Mesodermal cell (in vitro differentiated cells): ENCODE data around the gene DPYSL3.

Source experiments
- H3K27ac ChIP-seq: 2 replicates; pipeline ENCODE4 v1.7.0; 2013; ENCODE audit warnings: mild to moderate bottlenecking, low read depth, low read length, moderate library complexity; ENCODE audit not compliant: severe bottlenecking
- H3K36me3 ChIP-seq: 2 replicates; pipeline ENCODE4 v1.7.1; 2013; ENCODE audit warnings: mild to moderate bottlenecking, low read length, moderate library complexity; ENCODE audit not compliant: control insufficient read depth, insufficient read depth
- H3K4me1 ChIP-seq: one replicate; pipeline ENCODE4 v1.7.1; 2013; ENCODE audit warnings: mild to moderate bottlenecking, low read length; ENCODE audit not compliant: insufficient read depth, control insufficient read depth, poor library complexity, severe bottlenecking
- H3K4me3 ChIP-seq: 2 replicates; pipeline ENCODE4 v1.7.0; 2013; ENCODE audit warnings: low read length, control low read depth, mild to moderate bottlenecking; ENCODE audit not compliant: insufficient read depth, poor library complexity, severe bottlenecking; ENCODE audit errors: extremely low read depth
- H3K9me3 ChIP-seq: 2 replicates; pipeline ENCODE4 v1.7.1; 2013; ENCODE audit warnings: mild to moderate bottlenecking, low read length, moderate library complexity; ENCODE audit not compliant: control insufficient read depth
- WGBS, 2 experiments: methylation state at CpG; one replicate each; pipeline ENCODE4 v1.1.5; 2013; ENCODE audit warnings: missing lambda C conversion rate in 2 of 2; ENCODE audit not compliant: insufficient coverage in 2 of 2; 5-methylcytosine and 5-hydroxymethylcytosine counted together

Gene DPYSL3

DNA sequence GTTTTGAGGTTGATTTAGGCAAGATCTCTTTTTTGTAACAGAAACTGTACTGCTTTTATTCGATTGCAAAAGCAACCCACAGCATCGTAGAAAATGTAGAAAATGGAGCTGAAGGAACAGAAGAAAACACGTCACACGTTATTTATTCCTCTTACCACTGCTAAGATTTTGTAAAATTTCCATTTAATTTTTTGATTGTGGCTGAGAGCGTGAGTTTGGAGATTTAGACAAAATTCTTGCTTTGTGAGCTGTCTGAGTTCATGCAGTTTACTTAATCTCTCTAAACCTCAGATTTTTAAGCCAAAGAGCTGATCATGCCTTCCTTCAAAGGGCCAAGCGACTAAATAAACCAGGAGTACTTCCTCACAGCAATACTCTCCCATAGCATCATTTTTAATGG is 24.8 kb downstream of the DPYSL3 start:
- H3K36me3 ChIP-seq, result no peaks in the 10 kb centered on the region
- WGBS, 2 experiments, result 86 to 100% methylated on average over 1 to 2 of the region's 6 CpGs
- H3K27ac ChIP-seq, result peak overlapping the region; percentile 36
- H3K9me3 ChIP-seq, result no peaks in the 10 kb centered on the region
- no peaks in the 10 kb centered on the region for H3K4me1 ChIP-seq
- no peak overlapping the region for H3K4me3 ChIP-seq

DNA sequence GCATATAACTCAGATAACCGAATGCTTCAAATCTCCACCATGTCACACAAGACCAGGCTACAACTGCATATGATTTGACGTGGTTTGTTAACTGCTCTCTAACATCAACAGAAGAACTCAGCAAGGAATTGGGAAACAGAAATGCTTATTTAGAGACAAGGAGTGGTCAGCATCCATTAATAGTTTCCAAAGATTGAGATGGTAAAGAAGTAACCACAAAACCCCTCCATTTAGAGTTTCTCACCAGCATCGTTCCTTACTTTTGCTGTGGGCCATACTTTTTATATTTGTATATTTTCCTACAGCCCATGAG is 25.2 kb downstream of the DPYSL3 start:
- no CpG with 5 or more reads among the region's 3 CpGs for WGBS, 2 experiments
- Histone ChIP-seq H3K4me1 (peaks cover 1% of the 10 kb centered on the region), H3K4me3 (no peak overlapping the region), H3K9me3 (no peaks in the 10 kb centered on the region), H3K36me3 (no peaks in the 10 kb centered on the region), H3K27ac (peak overlapping the region; percentile 36)

DNA sequence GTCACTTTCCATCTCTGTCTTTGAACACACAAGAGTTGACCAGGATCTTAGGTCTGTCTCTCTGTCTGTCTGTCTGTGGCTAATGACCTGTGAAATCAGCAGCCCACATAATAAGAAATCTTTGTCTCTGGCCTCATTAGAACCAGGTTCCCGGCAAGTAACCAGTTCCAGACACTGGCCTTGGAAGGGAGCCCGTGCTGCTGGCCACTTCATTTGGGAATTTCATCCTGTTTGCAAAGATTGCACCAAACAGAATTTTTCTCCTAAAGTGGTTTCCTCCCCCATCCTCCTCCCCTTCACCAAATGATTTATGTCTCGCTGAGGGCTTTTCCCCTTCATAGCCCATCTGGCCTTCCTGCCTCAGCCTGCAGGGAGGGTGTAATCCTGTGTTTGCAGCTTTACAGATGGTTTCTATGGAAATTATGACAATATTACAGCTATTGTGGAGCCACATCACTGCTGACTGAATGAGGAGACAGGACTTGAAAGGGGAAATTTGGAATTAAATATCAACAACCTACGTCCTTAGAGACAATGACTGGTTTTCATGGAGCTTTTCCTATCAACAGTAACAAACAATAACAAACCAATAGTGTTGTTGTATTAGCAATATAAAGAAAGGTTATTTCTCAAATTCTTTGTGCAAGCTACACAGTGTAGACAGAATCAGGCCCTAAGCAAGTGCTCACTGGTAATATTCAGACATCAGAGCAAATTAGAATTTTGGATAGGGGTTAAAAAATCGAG is 25.7 kb downstream of the DPYSL3 start:
- no peaks in the 10 kb centered on the region for H3K36me3 ChIP-seq
- WGBS, 2 experiments, result 73 to 81% methylated on average over 2 of the region's 5 CpGs
- no peak overlapping the region for H3K4me3 ChIP-seq
- H3K9me3 ChIP-seq, result no peaks in the 10 kb centered on the region
- H3K4me1 ChIP-seq, result peaks cover 6% of the 10 kb centered on the region
- H3K27ac ChIP-seq, result peak overlapping the region; percentile 36

DNA sequence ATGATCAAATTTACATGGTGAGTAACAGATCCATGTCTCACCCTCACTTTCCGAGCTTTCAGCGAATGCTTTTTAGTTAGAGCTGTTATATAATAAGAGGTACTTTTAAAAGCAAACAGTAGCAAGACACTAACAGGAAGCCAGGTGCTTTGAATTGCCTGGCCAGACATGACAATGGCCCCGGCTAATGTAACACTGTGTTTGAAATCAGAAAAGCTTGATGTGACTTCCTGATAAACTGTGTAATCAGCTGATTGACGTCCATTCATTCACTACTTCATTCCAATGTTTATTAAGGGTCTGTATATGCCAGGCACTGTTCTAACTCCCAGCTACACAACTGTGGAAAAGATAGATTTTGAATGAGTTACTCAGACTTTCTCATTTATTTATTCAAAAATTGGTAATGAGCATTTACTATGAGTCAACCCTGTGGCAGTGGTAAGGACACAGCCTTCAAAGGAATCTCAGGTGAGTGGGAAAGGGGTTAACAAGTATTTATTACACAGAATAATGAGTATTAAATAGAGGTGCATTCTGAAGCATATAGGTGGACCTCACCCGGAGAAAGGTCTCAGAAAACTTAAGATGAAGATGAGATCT is 26.6 kb downstream of the DPYSL3 start:
- WGBS, 2 experiments, result 93 to 100% methylated on average over 1 to 2 of the region's 5 CpGs
- H3K27ac ChIP-seq, result no peak overlapping the region

DNA sequence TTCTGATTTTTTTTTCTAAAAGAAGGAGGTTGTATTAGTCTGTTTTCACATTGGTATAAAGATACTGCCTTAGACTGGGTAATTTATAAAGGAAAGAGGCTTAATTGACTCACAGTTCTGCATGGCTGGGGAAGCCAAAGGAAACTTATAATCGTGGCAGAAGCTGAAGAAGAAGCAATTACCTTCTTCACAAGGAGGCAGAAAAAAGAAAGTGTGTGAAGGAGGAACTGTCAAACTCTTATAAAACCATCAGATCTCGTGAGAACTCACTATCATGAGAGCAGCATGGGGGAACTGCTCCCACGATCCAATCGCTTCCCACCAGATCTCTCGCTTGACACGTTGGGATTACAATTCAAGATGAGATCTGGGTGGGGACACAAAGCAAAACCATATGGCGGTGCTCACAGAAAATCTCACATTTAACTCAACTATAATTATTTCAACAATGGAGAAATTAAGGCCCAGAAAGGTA is 27.1 kb downstream of the DPYSL3 start:
- no peak overlapping the region for H3K27ac ChIP-seq
- peaks cover 8% of the 10 kb centered on the region for H3K4me1 ChIP-seq
- H3K4me3 ChIP-seq, result no peak overlapping the region
- no peaks in the 10 kb centered on the region for H3K36me3 ChIP-seq
- H3K9me3 ChIP-seq, result no peaks in the 10 kb centered on the region
- 90 to 92% methylated on average over 2 to 6 of the region's 7 CpGs for WGBS, 2 experiments

More for the DNA sequence above, 26.6 kb downstream of the DPYSL3 start:
- no peaks in the 10 kb centered on the region for H3K9me3 ChIP-seq
- no peaks in the 10 kb centered on the region for H3K36me3 ChIP-seq
- no peak overlapping the region for H3K4me3 ChIP-seq
- H3K4me1 ChIP-seq, result peaks cover 8% of the 10 kb centered on the region

DNA sequence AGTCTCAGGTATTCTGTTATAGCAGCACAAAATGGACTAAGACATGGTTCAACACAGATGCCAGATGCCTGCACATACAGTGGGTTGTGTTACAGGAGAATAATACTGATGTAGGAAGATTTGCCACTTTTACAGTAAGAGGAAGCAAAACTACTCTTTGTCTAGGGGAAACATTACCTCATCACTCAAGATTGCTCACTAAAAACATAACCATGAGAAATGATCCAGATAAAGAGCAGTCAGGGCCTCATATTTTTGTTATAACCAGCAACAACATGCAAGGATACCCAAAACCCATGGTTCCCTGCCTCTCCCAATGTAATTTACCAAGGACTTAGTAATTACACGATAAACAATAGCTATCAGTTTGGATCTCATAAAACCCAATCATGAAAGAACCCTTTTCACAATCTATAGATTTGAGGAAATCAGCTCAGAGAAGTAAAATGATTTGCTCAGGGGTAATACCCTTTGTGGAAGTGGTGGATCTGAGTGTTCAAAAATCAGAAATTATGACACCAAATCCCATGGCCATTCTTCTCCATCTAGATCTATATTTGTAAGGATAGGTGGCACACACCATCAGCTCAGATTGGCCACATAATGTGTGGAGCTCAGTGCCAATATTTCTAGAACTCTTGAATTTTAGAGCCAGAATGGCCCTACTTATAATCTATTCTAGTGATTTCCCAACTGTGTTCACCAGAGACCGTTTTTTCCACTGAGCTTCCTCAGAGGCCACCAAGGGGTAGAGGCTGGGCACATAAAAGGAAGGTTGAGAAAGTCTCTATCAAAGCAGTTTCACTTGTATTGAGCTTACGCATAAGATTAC is 27.8 kb downstream of the DPYSL3 start:
- Histone ChIP-seq H3K27ac (no peak overlapping the region), H3K4me1 (peaks cover 8% of the 10 kb centered on the region), H3K4me3 (no peak overlapping the region), H3K36me3 (no peaks in the 10 kb centered on the region), H3K9me3 (no peaks in the 10 kb centered on the region)
- WGBS, 2 experiments, result 100% methylated on average over 1 to 2 of the region's 3 CpGs

DNA sequence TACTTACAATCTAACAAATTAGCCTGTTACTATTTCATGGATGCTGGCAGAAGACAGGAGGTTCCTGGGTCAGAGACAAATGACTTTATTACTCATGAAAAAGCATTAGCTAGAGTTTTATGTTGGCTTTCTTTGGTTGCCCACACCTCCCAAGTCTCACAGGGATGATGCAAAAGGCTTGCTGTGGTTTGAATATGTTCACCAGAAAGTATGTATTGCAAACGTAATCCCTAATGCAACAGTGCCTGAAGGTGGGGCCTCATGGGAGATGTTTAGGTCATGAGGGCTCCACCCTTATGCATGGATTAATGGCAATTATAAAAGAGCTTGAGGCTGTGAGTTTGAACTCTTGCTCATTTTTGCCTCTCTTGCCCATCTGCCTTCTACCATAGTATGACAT is 28.5 kb downstream of the DPYSL3 start:
- Histone ChIP-seq H3K4me3 (no peak overlapping the region), H3K36me3 (no peaks in the 10 kb centered on the region), H3K27ac (no peak overlapping the region), H3K9me3 (no peaks in the 10 kb centered on the region), H3K4me1 (peaks cover 8% of the 10 kb centered on the region)
- WGBS, 2 experiments, result 90% methylated on average over 1 of the region's 1 CpG; no CpG with 5 or more reads in 1 of the 2 experiments

DNA sequence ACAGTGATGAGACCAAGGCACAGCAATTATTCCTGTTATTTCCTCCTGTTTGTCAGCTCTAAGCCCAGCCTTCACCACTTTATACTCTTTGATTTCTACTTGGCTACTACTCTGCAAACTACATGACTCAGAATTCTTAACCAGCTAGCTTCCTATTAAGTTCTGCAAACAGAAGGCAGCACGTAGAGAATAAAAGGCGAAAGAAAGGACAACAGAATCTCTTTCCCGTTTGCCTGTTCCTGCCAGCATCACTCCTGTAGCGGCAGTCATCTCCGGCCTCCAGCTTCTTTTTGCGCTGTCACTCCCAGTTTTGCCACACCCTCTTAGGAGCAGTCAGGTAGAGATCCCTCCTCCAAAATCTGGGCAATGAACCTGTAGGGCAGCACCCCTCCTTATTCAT is 29.9 kb downstream of the DPYSL3 start:
- Histone ChIP-seq H3K36me3 (no peaks in the 10 kb centered on the region), H3K4me1 (peaks cover 8% of the 10 kb centered on the region), H3K9me3 (no peaks in the 10 kb centered on the region), H3K4me3 (no peak overlapping the region), H3K27ac (no peak overlapping the region)
- WGBS, 2 experiments, result 83 to 87% methylated on average over 6 of the region's 6 CpGs

DNA sequence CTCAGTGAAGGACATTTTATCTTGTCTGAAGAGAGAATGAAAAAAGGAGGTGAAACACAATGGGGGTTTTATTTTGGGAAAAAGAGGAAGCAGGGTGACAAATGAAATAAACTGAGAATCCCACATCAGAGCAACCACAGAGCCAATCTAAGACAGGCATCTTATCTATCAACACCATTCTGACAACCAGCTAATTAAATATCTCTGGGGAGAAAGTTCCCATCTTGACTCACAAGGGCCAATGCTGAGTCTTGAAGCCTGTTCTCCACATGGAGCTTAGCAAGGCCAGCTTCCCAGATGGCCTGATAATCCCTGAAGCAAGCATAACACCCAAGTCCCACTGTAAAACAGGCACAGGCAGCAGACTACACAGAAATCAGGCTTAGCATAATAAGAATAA is 30.4 kb downstream of the DPYSL3 start:
- Histone ChIP-seq H3K4me3 (no peak overlapping the region), H3K4me1 (peaks cover 8% of the 10 kb centered on the region), H3K36me3 (no peaks in the 10 kb centered on the region), H3K9me3 (no peaks in the 10 kb centered on the region), H3K27ac (no peak overlapping the region)

DNA sequence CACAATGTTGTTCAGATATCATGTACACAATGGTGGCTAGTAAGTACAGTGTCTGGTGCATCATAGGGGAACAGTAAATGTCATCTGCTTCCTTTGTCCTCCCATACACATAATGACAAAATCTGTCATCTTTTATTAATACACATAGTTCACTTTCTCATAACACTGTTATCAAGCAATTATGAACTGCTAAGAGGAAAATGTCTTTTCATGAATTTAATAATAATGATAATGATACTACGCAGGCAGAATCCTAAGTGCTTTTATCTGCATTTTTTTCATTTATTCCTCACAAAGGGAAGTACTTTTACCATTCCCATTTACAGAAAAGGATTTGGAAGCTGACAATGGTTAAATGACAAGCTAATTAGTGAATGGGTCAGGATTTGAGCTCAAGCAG is 35.7 kb downstream of the DPYSL3 start:
- no peaks in the 10 kb centered on the region for H3K36me3 ChIP-seq
- H3K4me3 ChIP-seq, result no peak overlapping the region
- H3K4me1 ChIP-seq, result peaks cover 1% of the 10 kb centered on the region
- no peaks in the 10 kb centered on the region for H3K9me3 ChIP-seq
- H3K27ac ChIP-seq, result no peak overlapping the region
- WGBS, 2 experiments, result no CpG with 5 or more reads among the region's 1 CpG
